Keratinocyte (primary cell): ENCODE results near the gene UBQLN2. TPM values are rescaled to one million over a fixed set of nuclear protein-coding genes. Genes with fewer than 3 reads are reported as not detected.
"Not testable (repeated sequence)": the region's sequence is repeated elsewhere in the genome, so short reads cannot be mapped to it uniquely, and the experiment has no call there.

Experiments
- DNase-seq: peaks from one replicate; pipeline ENCODE4 v3.0.0-alpha.2; 2011; ENCODE audit warnings: low read depth, missing footprints, low spot score
- FAIRE-seq: peaks from 2 replicates; lab custom pipeline; 2011; peaks lifted over from hg19 to GRCh38; lab: Jason Lieb, UNC
- H2AFZ ChIP-seq: 2 replicates; pipeline ENCODE4 v1.6.0; 2012; ENCODE audit warnings: low read length, control low read depth, inconsistent platforms; ENCODE audit not compliant: control insufficient read depth
- H3K27ac ChIP-seq: 2 replicates; pipeline ENCODE4 v1.5.1; 2011; ENCODE audit warnings: low read length; ENCODE audit not compliant: control insufficient read depth, insufficient read depth
- H3K27me3 ChIP-seq: 3 replicates; pipeline ENCODE4 v1.6.0; 2011; ENCODE audit warnings: low read length; ENCODE audit not compliant: control insufficient read depth, insufficient read depth; ENCODE audit errors: extremely low read depth
- H3K36me3 ChIP-seq, 2 experiments: 2 replicates in 1 of 2; 3 replicates in 1 of 2; pipeline ENCODE4 v1.5.1; 2011; ENCODE audit warnings: low read length in 2 of 2, mild to moderate bottlenecking in 1 of 2; ENCODE audit not compliant: control insufficient read depth in 2 of 2, insufficient read depth in 2 of 2; ENCODE audit errors: extremely low read depth in 1 of 2
- H3K4me1 ChIP-seq: 3 replicates; pipeline ENCODE4 v1.5.1; 2011; ENCODE audit warnings: low read length; ENCODE audit not compliant: control insufficient read depth, insufficient read depth; ENCODE audit errors: extremely low read depth
- H3K4me2 ChIP-seq: 3 replicates; pipeline ENCODE4 v1.6.0; 2011; ENCODE audit warnings: low read depth, low read length; ENCODE audit not compliant: control insufficient read depth, insufficient read depth; ENCODE audit errors: extremely low read depth
- H3K4me3 ChIP-seq, 3 experiments: fragments of 200-600 bp in 1 of 3; sonication (generic) in 1 of 3; 2 replicates in 2 of 3; 3 replicates in 1 of 3; pipeline ENCODE4 v1.5.1; 2011 to 2016; ENCODE audit warnings: low read length in 3 of 3, mild to moderate bottlenecking in 3 of 3, control low read depth in 2 of 3, inconsistent platforms in 1 of 3, low read depth in 1 of 3, mixed read lengths in 1 of 3, mixed run types in 1 of 3, moderate library complexity in 1 of 3; ENCODE audit not compliant: control insufficient read depth in 2 of 3, insufficient read depth in 2 of 3; ENCODE audit errors: extremely low read depth in 1 of 3
- H3K79me2 ChIP-seq: 2 replicates; pipeline ENCODE4 v1.6.0; 2012; ENCODE audit warnings: low read length; ENCODE audit not compliant: control insufficient read depth, insufficient read depth
- H3K9ac ChIP-seq: 3 replicates; pipeline ENCODE4 v1.6.0; 2011; ENCODE audit warnings: low read length; ENCODE audit not compliant: control insufficient read depth, insufficient read depth; ENCODE audit errors: extremely low read depth
- H3K9me1 ChIP-seq: 3 replicates; pipeline ENCODE4 v1.6.0; 2011; ENCODE audit warnings: low read length; ENCODE audit not compliant: control insufficient read depth, insufficient read depth; ENCODE audit errors: extremely low read depth
- H3K9me3 ChIP-seq: 2 replicates; pipeline ENCODE4 v1.5.1; 2012; ENCODE audit warnings: low read depth, low read length; ENCODE audit not compliant: control insufficient read depth
- H4K20me1 ChIP-seq: 3 replicates; pipeline ENCODE4 v1.6.0; 2011; ENCODE audit warnings: low read length; ENCODE audit not compliant: control insufficient read depth, insufficient read depth; ENCODE audit errors: extremely low read depth
- EZH2 ChIP-seq: IDR thresholded peaks from one replicate; pipeline ENCODE4 v1.6.1; 2012; ENCODE audit warnings: inconsistent platforms, mild to moderate bottlenecking, low read length, moderate library complexity
- dilution Hi-C: fragments of 300-500 bp; cut with MboI; formaldehyde crosslinking; loops from one replicate; pipeline ENCODE4 v1.7.0; 2020; ENCODE audit warnings: low sequenced_read_pairs; ENCODE audit not compliant: extremely low pct_ligation_motif_present
- polyA plus RNA-seq, 5 experiments: library from polyadenylated mRNA; depleted of rRNA in 3 of 5; stranded (reverse) in 3 of 5; stranded (forward) in 1 of 5; unstranded in 1 of 5; fragments of >200 nt; gene quantifications; 1 replicate in 1 of 5; 2 replicates in 3 of 5; 3 replicates in 1 of 5; pipeline versions ENCODE4 v1.2.1 to v1.2.3, GENCODE V29; 2011 to 2012; ENCODE audit warnings: missing spikeins in 2 of 5, low read depth in 1 of 5, low replicate concordance in 1 of 5
- TF ChIP-seq, protein P1 (sequence below), 3 experiments: IDR thresholded peaks in 1 of 3; conservative IDR thresholded peaks in 1 of 3; optimal IDR thresholded peaks in 1 of 3; 2 replicates in 2 of 3; 3 replicates in 1 of 3; pipeline versions ENCODE3 to v1.5.1; 2011; ENCODE audit warnings: low read length in 3 of 3, mild to moderate bottlenecking in 3 of 3, moderate library complexity in 2 of 3, control low read depth in 1 of 3, inconsistent platforms in 1 of 3; ENCODE audit not compliant: insufficient read depth in 2 of 3; ENCODE audit errors: extremely low read depth in 1 of 3

UBQLN2 gene
- polyA plus RNA-seq, 1 donor (not counting 4 experiments of a cell fraction or from before 2014, with no cell fraction given) = 20.1 TPM

DNA sequence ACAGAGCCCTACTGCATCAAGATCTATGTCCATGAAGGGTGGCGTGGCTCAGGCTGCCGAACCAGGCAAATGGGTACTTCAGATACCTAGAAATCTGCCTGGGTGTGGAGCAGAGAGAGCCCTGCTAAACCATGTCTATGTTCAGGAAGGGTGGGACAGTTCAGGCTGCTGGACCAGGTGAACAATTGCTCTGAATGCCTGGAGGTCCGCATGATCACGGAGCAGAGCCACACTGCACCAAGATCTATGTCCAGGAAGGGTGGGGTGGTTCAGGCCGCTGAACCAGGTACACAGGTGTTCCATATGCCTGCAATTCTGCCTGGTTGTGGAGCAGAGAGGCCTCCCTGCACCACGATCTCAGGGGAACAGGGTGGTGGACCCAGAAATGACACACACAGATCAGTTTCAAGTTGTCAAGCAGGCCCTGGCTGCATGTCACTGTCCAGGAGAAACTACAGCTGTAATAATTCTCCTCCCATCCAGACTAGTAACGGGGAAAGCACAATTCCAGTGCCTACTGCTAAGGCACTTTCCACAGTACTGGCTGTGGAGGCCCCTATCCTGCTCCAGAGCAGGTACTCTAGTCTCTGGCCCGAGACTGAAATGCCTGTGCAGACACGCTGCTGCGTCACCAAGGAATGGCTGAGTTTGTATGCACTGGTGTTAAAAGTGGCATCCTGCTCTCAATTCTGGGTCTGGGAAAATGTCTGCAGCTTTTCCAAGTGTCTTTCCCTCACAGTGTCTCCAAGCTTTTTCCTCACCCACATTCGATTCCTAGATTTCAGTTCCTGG, 25.2 kb downstream of the UBQLN2 start:
- Histone ChIP-seq H3K9me3 (no peaks in the 10 kb centered on the region), H3K27me3 (no peaks in the 10 kb centered on the region), H3K9me1 (no peaks in the 10 kb centered on the region), H2AFZ (peak overlapping the region; percentile 30), H3K27ac (peak overlapping the region; percentile 8), H3K36me3 (no peaks in the 10 kb centered on the region), H4K20me1 (no peaks in the 10 kb centered on the region), H3K9ac (no peak overlapping the region), H3K4me2 (peak overlapping the region; percentile 49), H3K79me2 (no peaks in the 10 kb centered on the region), H3K4me3 (no peak overlapping the region), H3K4me1 (peaks cover 10% of the 10 kb centered on the region)
- TF ChIP-seq EZH2 = no peak
- TF ChIP-seq, protein P1, sequence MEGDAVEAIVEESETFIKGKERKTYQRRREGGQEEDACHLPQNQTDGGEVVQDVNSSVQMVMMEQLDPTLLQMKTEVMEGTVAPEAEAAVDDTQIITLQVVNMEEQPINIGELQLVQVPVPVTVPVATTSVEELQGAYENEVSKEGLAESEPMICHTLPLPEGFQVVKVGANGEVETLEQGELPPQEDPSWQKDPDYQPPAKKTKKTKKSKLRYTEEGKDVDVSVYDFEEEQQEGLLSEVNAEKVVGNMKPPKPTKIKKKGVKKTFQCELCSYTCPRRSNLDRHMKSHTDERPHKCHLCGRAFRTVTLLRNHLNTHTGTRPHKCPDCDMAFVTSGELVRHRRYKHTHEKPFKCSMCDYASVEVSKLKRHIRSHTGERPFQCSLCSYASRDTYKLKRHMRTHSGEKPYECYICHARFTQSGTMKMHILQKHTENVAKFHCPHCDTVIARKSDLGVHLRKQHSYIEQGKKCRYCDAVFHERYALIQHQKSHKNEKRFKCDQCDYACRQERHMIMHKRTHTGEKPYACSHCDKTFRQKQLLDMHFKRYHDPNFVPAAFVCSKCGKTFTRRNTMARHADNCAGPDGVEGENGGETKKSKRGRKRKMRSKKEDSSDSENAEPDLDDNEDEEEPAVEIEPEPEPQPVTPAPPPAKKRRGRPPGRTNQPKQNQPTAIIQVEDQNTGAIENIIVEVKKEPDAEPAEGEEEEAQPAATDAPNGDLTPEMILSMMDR (optimal IDR thresholded peaks at IDR 0.05 in 1 of 3, IDR thresholded peaks at IDR 0.05 in 1 of 3, conservative IDR thresholded peaks at IDR 0.05 in 1 of 3; ENCODE audit: extremely low read depth in 1 of 3, insufficient read depth in 2 of 3, low read length in 3 of 3) = no peak
- dilution Hi-C loops = no loop called here
- FAIRE-seq (peak; percentile 80), DNase-seq (no peak)

DNA sequence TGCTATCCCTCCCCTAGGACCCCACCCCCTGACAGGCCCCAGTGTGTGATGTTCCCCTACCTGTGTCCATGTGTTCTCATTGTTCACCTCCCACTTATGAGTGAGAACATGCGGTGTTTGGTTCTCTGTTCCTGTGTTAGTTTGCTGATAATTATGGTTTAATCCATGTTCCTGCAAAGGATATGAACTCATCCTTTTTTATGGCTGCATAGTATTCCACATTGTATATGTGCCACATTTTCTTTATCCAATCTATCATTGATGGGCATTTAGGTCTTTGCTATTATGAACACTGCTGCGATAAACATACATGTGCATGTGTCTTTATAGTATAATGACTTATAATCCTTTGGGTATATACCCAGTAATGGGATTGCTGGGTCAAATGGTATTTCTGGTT, 28.4 kb downstream of the UBQLN2 start:
- FAIRE-seq, H3K9me1 ChIP-seq, H4K20me1 ChIP-seq, H3K27ac ChIP-seq, H3K79me2 ChIP-seq, H3K9me3 ChIP-seq, H3K4me3 ChIP-seq, H2AFZ ChIP-seq, DNase-seq, H3K36me3 ChIP-seq, dilution Hi-C loops, H3K9ac ChIP-seq, H3K27me3 ChIP-seq, H3K4me2 ChIP-seq: not testable (repeated sequence)
- H3K4me1 ChIP-seq = peaks cover 10% of the 10 kb centered on the region
